Inferior parietal cortex (tissue), 1 donor: ENCODE data around the gene CNPY1.

Experiments used
- DNase-seq: peaks from one replicate; pipeline ENCODE4 v3.0.0-alpha.2; 2016; ENCODE audit errors: extremely low spot score

Gene CNPY1

DNA sequence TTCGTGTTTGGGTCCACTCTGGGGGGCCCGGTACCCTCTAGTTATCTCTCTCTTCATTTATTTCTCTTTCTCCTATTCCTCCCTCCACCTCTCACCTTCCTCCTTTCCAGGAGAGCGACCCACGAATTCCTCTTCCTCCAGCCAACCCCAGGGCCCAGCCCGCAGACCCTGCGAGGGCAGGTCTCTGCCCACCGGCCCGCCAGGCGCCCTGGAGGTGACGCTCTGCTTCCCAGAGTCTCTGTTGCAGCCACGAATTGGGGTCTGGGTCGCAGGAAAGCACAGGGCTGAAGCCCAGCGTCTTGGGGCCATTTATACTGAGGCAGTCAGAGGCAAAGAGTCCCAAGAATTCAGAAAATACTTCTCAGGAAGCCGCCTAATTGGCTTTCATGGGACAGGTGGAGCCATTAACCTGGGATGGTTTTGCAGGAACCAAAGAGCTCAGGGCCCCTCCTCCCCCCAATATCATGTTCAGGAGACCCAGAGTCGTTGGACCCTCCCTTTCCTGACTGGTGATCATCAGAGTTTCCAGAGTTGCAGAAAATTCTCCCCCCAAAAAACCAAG is 91.1 kb downstream of the CNPY1 start:
- no peak for DNase-seq

GRCh38 chr7:155454183-155455112 is 91.9 kb downstream of the CNPY1 start:
- no peak for DNase-seq

- no peak for DNase-seq
These were observed 92.8 kb downstream of the CNPY1 start for GRCh38 chr7:155453296-155454182.

DNA sequence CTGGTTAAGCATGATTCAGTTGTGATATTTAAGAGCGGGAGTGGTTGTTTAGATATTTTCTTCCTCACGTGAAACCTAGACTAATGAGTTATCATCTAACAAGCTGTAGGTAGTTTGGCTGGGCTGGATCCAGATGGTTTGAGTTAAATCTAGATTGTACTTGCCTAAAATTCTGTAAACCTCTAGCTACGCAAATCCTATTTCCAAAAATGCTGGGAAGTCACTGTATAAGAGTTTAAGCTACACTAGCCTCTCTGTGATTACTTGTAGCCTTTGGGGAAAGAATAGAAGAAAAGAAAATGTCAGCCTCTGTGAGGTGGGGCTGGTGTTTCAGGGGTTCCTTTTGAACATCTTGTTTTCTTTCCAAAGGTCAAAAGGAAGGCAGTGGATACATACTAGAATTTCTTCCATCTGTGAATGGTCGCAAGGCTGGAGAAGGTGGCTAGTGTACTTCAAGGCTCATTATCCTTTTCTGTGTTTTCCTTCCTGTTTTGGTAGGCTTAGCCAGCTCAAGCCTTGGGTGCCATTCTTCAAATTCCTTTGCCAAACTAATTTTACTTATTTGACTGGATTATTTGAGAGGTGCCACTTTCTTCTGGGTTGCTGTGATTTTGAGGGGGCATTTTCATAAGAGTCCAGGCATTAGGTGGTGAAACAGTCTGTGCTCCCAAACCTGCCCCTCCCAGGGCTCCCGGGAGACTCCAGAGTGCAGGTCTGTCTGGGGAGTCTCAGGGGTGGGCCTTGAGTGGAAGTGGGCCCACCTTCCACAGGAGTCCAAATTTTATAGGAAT is 93.7 kb downstream of the CNPY1 start:
- DNase-seq, result no peak

- DNase-seq, result no peak
These were observed 94.5 kb downstream of the CNPY1 start for GRCh38 chr7:155451840-155452239.
